ENCODE results near the gene FGFR3.

GRCh38 chr4:1819816-1820215, 26.7 kb downstream of the FGFR3 start:
- TF ChIP-seq EZH2 (IDR thresholded peaks at IDR 0.05; ENCODE audit: insufficient read depth, poor library complexity, severe bottlenecking) (no peak), EZH2phosphoT487 (IDR thresholded peaks at IDR 0.05; ENCODE audit: insufficient read depth, low read depth) (no peak)
